GM19468 (cell line): ENCODE results near the gene MXD1.

Experiments used
- ATAC-seq: cut with Tn5 transposase; IDR thresholded peaks from one replicate; pipeline ENCODE4 v1.9.1; 2021; ENCODE audit warnings: mild to moderate bottlenecking, moderate library complexity, moderate number of reproducible peaks; ENCODE audit not compliant: unreplicated experiment; ENCODE audit errors: extremely low read depth

The MXD1 gene

DNA sequence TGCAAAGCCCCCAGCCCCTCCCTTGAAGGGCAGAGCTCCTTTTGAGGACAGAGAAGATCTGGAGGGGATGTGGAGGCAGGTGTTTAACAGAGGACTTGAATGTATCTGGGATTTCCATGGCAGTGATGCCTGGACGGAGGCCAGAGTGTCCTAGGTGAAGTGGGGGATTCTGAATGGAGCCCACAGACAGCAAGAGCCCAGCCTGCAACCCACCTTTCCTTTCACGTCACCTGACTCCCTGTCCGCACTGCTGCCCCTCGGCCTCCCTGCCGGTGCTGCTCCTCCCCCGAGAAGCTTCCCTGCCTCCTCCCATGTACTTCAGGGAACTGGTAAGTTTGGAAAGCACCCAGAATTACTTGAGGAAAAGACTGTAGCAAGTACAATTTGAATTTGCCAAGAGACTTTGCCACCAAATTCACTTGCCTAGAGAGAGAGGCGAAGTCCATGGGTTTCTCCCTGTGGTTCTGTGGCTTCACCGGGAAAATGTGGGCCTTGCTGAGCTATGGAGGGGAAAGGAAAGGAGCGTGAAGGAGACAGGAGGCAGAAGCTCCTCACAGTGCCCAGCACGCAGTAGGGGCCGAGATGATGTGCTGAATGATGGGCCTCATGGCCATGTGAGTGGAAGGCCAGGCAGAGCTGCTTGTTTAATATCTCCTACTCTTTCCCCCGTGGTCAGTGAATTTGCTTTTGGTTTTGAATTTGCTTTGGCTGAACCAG lies 60.4 kb downstream of the MXD1 start:
- ATAC-seq: no peak

- no peak for ATAC-seq
Measured at GRCh38 chr2:69975853-69976462, 61.0 kb downstream of the MXD1 start.

- no peak for ATAC-seq
Measured at GRCh38 chr2:69977186-69977585, 62.3 kb downstream of the MXD1 start.

- ATAC-seq: no peak
Measured at GRCh38 chr2:69977906-69978482, 63.1 kb downstream of the MXD1 start.

GRCh38 chr2:69979902-69980807 lies 65.2 kb downstream of the MXD1 start:
- ATAC-seq: no peak

- ATAC-seq: no peak
Measured at GRCh38 chr2:69983392-69983966, 68.6 kb downstream of the MXD1 start.

GRCh38 chr2:69985216-69985615 lies 70.3 kb downstream of the MXD1 start:
- no peak for ATAC-seq

DNA sequence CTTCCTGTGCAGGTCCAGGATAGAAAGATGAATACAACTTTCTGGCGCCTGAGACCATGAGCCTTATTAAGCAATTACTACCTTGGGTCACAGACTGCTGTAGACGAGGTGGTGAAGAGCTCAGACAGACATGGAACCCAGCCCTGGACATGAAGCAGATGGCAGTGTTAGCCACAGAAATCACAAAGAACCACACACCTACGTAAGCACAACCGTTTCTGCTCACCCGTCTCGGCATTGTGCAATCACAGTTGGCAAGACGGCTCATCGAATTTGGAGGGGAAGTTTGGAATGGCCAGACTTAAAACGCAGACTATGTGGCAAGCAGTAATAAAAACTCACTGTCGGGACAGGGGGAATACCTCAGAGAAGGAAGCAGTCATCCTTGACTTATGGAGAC lies 70.8 kb downstream of the MXD1 start:
- no peak for ATAC-seq

DNA sequence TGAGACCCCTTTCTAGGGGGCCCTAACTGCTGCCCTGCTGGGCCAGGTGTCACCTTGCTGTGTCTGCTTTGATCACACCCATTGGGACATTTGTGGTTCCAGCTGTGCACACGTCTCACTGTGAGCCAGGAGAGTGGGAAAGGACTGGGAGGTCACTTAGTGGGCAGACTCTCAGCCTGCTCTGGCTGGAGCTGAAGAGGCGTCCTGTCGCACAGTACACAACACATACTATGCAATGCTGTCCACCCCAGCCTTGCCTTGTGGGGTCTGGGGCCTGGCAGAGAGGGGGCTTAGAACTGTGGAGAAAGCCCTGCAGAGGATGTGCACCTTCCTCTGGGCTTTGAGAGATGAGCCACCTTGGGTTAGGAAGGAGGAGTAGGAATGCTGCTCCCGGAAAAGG lies 71.8 kb downstream of the MXD1 start:
- ATAC-seq: no peak

DNA sequence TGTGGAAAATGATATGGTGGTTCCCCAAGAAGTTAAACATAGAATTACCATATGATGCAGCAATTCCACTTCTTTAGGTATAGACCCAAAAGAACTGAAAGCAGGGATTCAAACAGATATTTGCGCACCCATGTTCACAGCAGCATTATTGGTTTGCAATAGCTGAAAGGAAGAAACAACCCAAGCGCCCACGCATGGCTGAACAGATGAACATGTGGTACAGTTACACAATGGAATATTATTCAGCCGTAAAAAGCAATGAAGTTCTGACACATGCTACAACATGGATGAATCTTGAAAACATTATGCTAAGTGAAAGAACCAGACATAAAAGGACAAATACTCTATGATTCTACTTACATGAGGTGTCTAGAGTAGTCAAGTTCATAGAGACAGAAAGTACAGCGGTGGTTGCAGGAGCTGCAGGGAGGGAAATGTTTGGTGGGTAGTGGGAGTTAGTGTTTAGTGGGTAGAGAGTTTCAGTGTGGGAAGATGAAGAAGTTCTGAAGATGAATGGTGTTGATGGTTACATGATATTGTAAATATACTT lies 73.3 kb downstream of the MXD1 start:
- no peak for ATAC-seq

GRCh38 chr2:69989009-69989408 lies 74.1 kb downstream of the MXD1 start:
- ATAC-seq: no peak

- no peak for ATAC-seq
Measured at GRCh38 chr2:69989441-69990105, 74.7 kb downstream of the MXD1 start.
